Neural progenitor cell (in vitro differentiated cells): Measurements from ENCODE around the gene ZNF683. TPM values are rescaled to one million over a fixed set of nuclear protein-coding genes. Genes with fewer than 3 reads are reported as not detected.

ENCODE experiments used
- DNase-seq: peaks from one replicate; pipeline ENCODE4 v3.0.0-alpha.2; 2016; ENCODE audit warnings: low spot score
- H2AFZ ChIP-seq: fragments of 200-600 bp; sonication (generic); replicated peaks from 2 replicates; pipeline ENCODE4 v1.6.1; 2016; ENCODE audit warnings: antibody characterized with exemption
- H3F3A ChIP-seq: fragments of 200-600 bp; sonication (generic); 2 replicates; pipeline ENCODE4 v1.6.1; 2016; ENCODE audit warnings: antibody characterized with exemption, low read depth
- H3K27ac ChIP-seq: fragments of 200-600 bp; sonication (generic); 2 replicates; pipeline ENCODE4 v1.5.1; 2016; ENCODE audit warnings: mild to moderate bottlenecking
- H3K27me3 ChIP-seq: fragments of 200-600 bp; sonication (generic); 2 replicates; pipeline ENCODE4 v1.6.1; 2016; ENCODE audit warnings: mild to moderate bottlenecking, moderate library complexity
- H3K36me3 ChIP-seq: fragments of 200-600 bp; sonication (generic); 2 replicates; pipeline ENCODE4 v1.5.1; 2016
- H3K4me1 ChIP-seq: fragments of 200-600 bp; sonication (generic); 2 replicates; pipeline ENCODE4 v1.6.1; 2016; ENCODE audit warnings: mixed run types
- H3K4me2 ChIP-seq: fragments of 200-600 bp; sonication (generic); 2 replicates; pipeline ENCODE4 v1.6.1; 2016
- H3K4me3 ChIP-seq: fragments of 200-600 bp; sonication (generic); 2 replicates; pipeline ENCODE4 v1.5.1; 2016
- H3K79me2 ChIP-seq: fragments of 200-600 bp; sonication (generic); 2 replicates; pipeline ENCODE4 v1.6.1; 2016; ENCODE audit warnings: low read depth
- H3K9ac ChIP-seq: fragments of 200-600 bp; sonication (generic); 2 replicates; pipeline ENCODE4 v1.6.1; 2016
- H3K9me3 ChIP-seq: fragments of 200-600 bp; sonication (generic); 2 replicates; pipeline ENCODE4 v1.5.1; 2016; ENCODE audit warnings: low read depth
- H4K20me1 ChIP-seq: fragments of 200-600 bp; sonication (generic); 2 replicates; pipeline ENCODE4 v1.6.1; 2016; ENCODE audit warnings: low read depth
- H3K27ac Mint-ChIP-seq: 3 replicates; pipeline ENCODE4 v1.8.0; 2021; ENCODE audit warnings: mixed read lengths
- H3K27me3 Mint-ChIP-seq: 2 replicates; pipeline ENCODE4 v1.8.0; 2022; ENCODE audit warnings: low read depth, mild to moderate bottlenecking, inconsistent platforms, moderate library complexity, mixed read lengths; ENCODE audit not compliant: insufficient read depth
- H3K36me3 Mint-ChIP-seq: 3 replicates; pipeline ENCODE4 v1.8.0; 2021; ENCODE audit warnings: mixed read lengths
- H3K4me1 Mint-ChIP-seq: 3 replicates; pipeline ENCODE4 v1.8.0; 2021; ENCODE audit warnings: mixed read lengths
- H3K4me3 Mint-ChIP-seq: 3 replicates; pipeline ENCODE4 v1.8.0; 2021; ENCODE audit warnings: mild to moderate bottlenecking, moderate library complexity, mixed read lengths
- H3K9me3 Mint-ChIP-seq: 3 replicates; pipeline ENCODE4 v1.8.0; 2020; ENCODE audit warnings: mixed read lengths
- CTCF ChIP-seq: fragments of 200-600 bp; sonication (generic); IDR thresholded peaks from 2 replicates; pipeline ENCODE4 v1.5.1; 2017; ENCODE audit warnings: antibody characterized with exemption, mild to moderate bottlenecking
- EZH2 ChIP-seq: fragments of 200-600 bp; sonication (generic); IDR thresholded peaks from 2 replicates; pipeline ENCODE4 v1.6.1; 2017; ENCODE audit warnings: antibody characterized with exemption, mild to moderate bottlenecking, moderate library complexity
- EZH2phosphoT487 ChIP-seq: fragments of 200-600 bp; sonication (generic); IDR thresholded peaks from 2 replicates; pipeline ENCODE4 v1.6.1; 2017; ENCODE audit warnings: antibody characterized with exemption
- total RNA-seq: library from RNA; depleted of rRNA; stranded (reverse); fragments of >200 nt; gene quantifications from 2 replicates; pipeline ENCODE4 v1.2.3, GENCODE V29; 2015; ENCODE audit warnings: low replicate concordance

The ZNF683 gene
- total RNA-seq, 1 donor from 2014 or later: not detected

- H3K27ac ChIP-seq: peak overlapping the region; percentile 65
- DNase-seq: peak; percentile 72
- H3K27ac Mint-ChIP-seq: peak overlapping the region; percentile 97
Observed at GRCh38 chr1:26351590-26352337, 20.8 kb downstream of the ZNF683 start.

GRCh38 chr1:26350701-26351589 is 21.6 kb downstream of the ZNF683 start:
- Mint-ChIP-seq H3K4me1 (peaks cover 59% of the 10 kb centered on the region), H3K27ac (peak overlapping the region; percentile 97), H3K36me3 (no peaks in the 10 kb centered on the region), H3K9me3 (no peaks in the 10 kb centered on the region), H3K27me3 (peaks cover 10% of the 10 kb centered on the region), H3K4me3 (peak overlapping the region; percentile 65)
- H3F3A ChIP-seq: peaks cover 24% of the 10 kb centered on the region
- no peaks in the 10 kb centered on the region for H3K27me3 ChIP-seq
- H3K4me3 ChIP-seq: no peak overlapping the region
- peak overlapping the region; percentile 51 for H3K4me2 ChIP-seq
- no peaks in the 10 kb centered on the region for H4K20me1 ChIP-seq
- peak overlapping the region; percentile 65 for H3K27ac ChIP-seq
- H3K9me3 ChIP-seq: no peaks in the 10 kb centered on the region
- no peaks in the 10 kb centered on the region for H3K79me2 ChIP-seq
- no peaks in the 10 kb centered on the region for H3K36me3 ChIP-seq
- TF ChIP-seq CTCF: no peak
- TF ChIP-seq EZH2: no peak
- no peak for TF ChIP-seq EZH2phosphoT487
- H2AFZ ChIP-seq: no peak overlapping the region
- peaks cover 40% of the 10 kb centered on the region for H3K4me1 ChIP-seq
- no peak overlapping the region for H3K9ac ChIP-seq
- peak; percentile 56 for DNase-seq

More at GRCh38 chr1:26351590-26352337, 20.8 kb downstream of the ZNF683 start:
- H3K4me1 ChIP-seq: peaks cover 40% of the 10 kb centered on the region
- H3K36me3 ChIP-seq: no peaks in the 10 kb centered on the region
- peaks cover 61% of the 10 kb centered on the region for H3K4me1 Mint-ChIP-seq
- no peaks in the 10 kb centered on the region for H3K79me2 ChIP-seq
- H3K4me3 ChIP-seq: no peak overlapping the region
- peak overlapping the region; percentile 51 for H3K4me2 ChIP-seq
- H3K36me3 Mint-ChIP-seq: no peaks in the 10 kb centered on the region
- H3K9me3 ChIP-seq: no peaks in the 10 kb centered on the region
- H3K9ac ChIP-seq: no peak overlapping the region
- peaks cover 24% of the 10 kb centered on the region for H3F3A ChIP-seq
- no peaks in the 10 kb centered on the region for H4K20me1 ChIP-seq
- H2AFZ ChIP-seq: no peak overlapping the region
- TF ChIP-seq EZH2 (no peak), EZH2phosphoT487 (no peak), CTCF (no peak)
- no peaks in the 10 kb centered on the region for H3K9me3 Mint-ChIP-seq
- H3K27me3 ChIP-seq: no peaks in the 10 kb centered on the region
- H3K4me3 Mint-ChIP-seq: peak overlapping the region; percentile 56
- H3K27me3 Mint-ChIP-seq: peaks cover 10% of the 10 kb centered on the region

GRCh38 chr1:26350343-26350700 is 22.2 kb downstream of the ZNF683 start:
- no peak overlapping the region for H3K9ac ChIP-seq
- H3K4me1 ChIP-seq: peaks cover 40% of the 10 kb centered on the region
- no peaks in the 10 kb centered on the region for H3K9me3 ChIP-seq
- TF ChIP-seq EZH2phosphoT487 (no peak), CTCF (no peak), EZH2 (no peak)
- no peaks in the 10 kb centered on the region for H3K27me3 ChIP-seq
- no peak overlapping the region for H3K4me3 ChIP-seq
- peaks cover 53% of the 10 kb centered on the region for H3K4me1 Mint-ChIP-seq
- peak overlapping the region; percentile 97 for H3K27ac Mint-ChIP-seq
- no peaks in the 10 kb centered on the region for H3K36me3 ChIP-seq
- H3K4me3 Mint-ChIP-seq: peak overlapping the region; percentile 65
- no peaks in the 10 kb centered on the region for H3K9me3 Mint-ChIP-seq
- H3K79me2 ChIP-seq: no peaks in the 10 kb centered on the region
- peaks cover 8% of the 10 kb centered on the region for H3K27me3 Mint-ChIP-seq
- no peaks in the 10 kb centered on the region for H3K36me3 Mint-ChIP-seq
- H3K27ac ChIP-seq: no peak overlapping the region
- H3K4me2 ChIP-seq: peak overlapping the region; percentile 51
- H4K20me1 ChIP-seq: no peaks in the 10 kb centered on the region
- peaks cover 24% of the 10 kb centered on the region for H3F3A ChIP-seq
- DNase-seq: no peak
- no peak overlapping the region for H2AFZ ChIP-seq
